ENCODE results near the gene GCGR. TPM values are rescaled to one million over a fixed set of nuclear protein-coding genes. Genes with fewer than 3 reads are reported as not detected.

Gene GCGR
- not detected in 2 replicates for total RNA-seq (2014; rRNA removed; shearing (Covaris generic); ENCODE audit: low replicate concordance)

GRCh38 chr17:81803728-81804558 is at the start of gene GCGR:
TSS of gene GCGR (plus strand) at chr17:81804150. CDS start at chr17:81809019, 4,869 bp downstream.
- H3K9me3 ChIP-seq (ENCODE audit: low read length) = no peaks in the 10 kb centered on the region
- H3K79me2 ChIP-seq (ENCODE audit: low read length) = no peaks in the 10 kb centered on the region
- H3K27ac ChIP-seq (ENCODE audit: low read length) = no peak within 1 kb of the TSS
- no peak within 1 kb of the TSS for H3K4me2 ChIP-seq (ENCODE audit: low read depth, low read length, poor library complexity, severe bottlenecking)
- H3K4me1 ChIP-seq (ENCODE audit: low read length) = no peaks in the 10 kb centered on the region
- no peak within 1 kb of the TSS for H3K9ac ChIP-seq (ENCODE audit: low read length)
- H3K27me3 ChIP-seq (ENCODE audit: low read length) = no peaks in the 10 kb centered on the region
- H2AFZ ChIP-seq (ENCODE audit: low read length) = no peak within 1 kb of the TSS
- H3K36me3 ChIP-seq (ENCODE audit: insufficient read depth, low read length) = no peaks in the 10 kb centered on the region
- H3K9me2 ChIP-seq (replicated peaks; ENCODE audit: insufficient read depth, low read length) = no peaks in the 10 kb centered on the region
- no peak within 1 kb of the TSS for H3K4me3 ChIP-seq (ENCODE audit: low read length)
- H4K20me1 ChIP-seq (ENCODE audit: insufficient read depth, low read depth, low read length) = no peaks in the 10 kb centered on the region
- DNase-seq = no peak

- peaks cover 7% of the 10 kb centered on the region; the same call in 1 of the 2 replicates for H3K9me3 ChIP-seq (ENCODE audit: low read length)
- no peak overlapping the region for H3K9ac ChIP-seq (ENCODE audit: low read length)
- H3K4me1 ChIP-seq (ENCODE audit: low read length) = no peaks in the 10 kb centered on the region
- H3K27ac ChIP-seq (ENCODE audit: low read length) = no peak overlapping the region
- H3K79me2 ChIP-seq (ENCODE audit: low read length) = no peaks in the 10 kb centered on the region
- no peak overlapping the region for H2AFZ ChIP-seq (ENCODE audit: low read length)
- H3K36me3 ChIP-seq (ENCODE audit: insufficient read depth, low read length) = no peaks in the 10 kb centered on the region
- H3K9me2 ChIP-seq (replicated peaks; ENCODE audit: insufficient read depth, low read length) = no peaks in the 10 kb centered on the region
- no peak for DNase-seq
- no peaks in the 10 kb centered on the region for H3K27me3 ChIP-seq (ENCODE audit: low read length)
- H4K20me1 ChIP-seq (ENCODE audit: insufficient read depth, low read depth, low read length) = no peaks in the 10 kb centered on the region
- no peak overlapping the region for H3K4me2 ChIP-seq (ENCODE audit: low read depth, low read length, poor library complexity, severe bottlenecking)
- H3K4me3 ChIP-seq (ENCODE audit: low read length) = no peak overlapping the region
Measured at GRCh38 chr17:81792675-81793615, 11.0 kb upstream of the GCGR start.

- Histone ChIP-seq H3K4me1 (ENCODE audit: low read length) (no peaks in the 10 kb centered on the region), H3K9ac (ENCODE audit: low read length) (no peak overlapping the region), H3K9me3 (ENCODE audit: low read length) (peaks cover 7% of the 10 kb centered on the region; the same call in 1 of the 2 replicates), H3K27ac (ENCODE audit: low read length) (no peak overlapping the region), H3K27me3 (ENCODE audit: low read length) (no peaks in the 10 kb centered on the region), H2AFZ (ENCODE audit: low read length) (no peak overlapping the region), H3K4me3 (ENCODE audit: low read length) (no peak overlapping the region), H3K36me3 (ENCODE audit: insufficient read depth, low read length) (no peaks in the 10 kb centered on the region), H3K9me2 (replicated peaks; ENCODE audit: insufficient read depth, low read length) (no peaks in the 10 kb centered on the region), H3K79me2 (ENCODE audit: low read length) (no peaks in the 10 kb centered on the region), H3K4me2 (ENCODE audit: low read depth, low read length, poor library complexity, severe bottlenecking) (no peak overlapping the region), H4K20me1 (ENCODE audit: insufficient read depth, low read depth, low read length) (no peaks in the 10 kb centered on the region)
- no peak for DNase-seq
Measured at GRCh38 chr17:81794074-81794476, 9.9 kb upstream of the GCGR start.

GRCh38 chr17:81794509-81794908 is 9.4 kb upstream of the GCGR start:
- H3K36me3 ChIP-seq (ENCODE audit: insufficient read depth, low read length) = no peaks in the 10 kb centered on the region
- DNase-seq = no peak
- no peaks in the 10 kb centered on the region for H3K9me2 ChIP-seq (replicated peaks; ENCODE audit: insufficient read depth, low read length)
- H3K79me2 ChIP-seq (ENCODE audit: low read length) = no peaks in the 10 kb centered on the region
- no peaks in the 10 kb centered on the region for H3K27me3 ChIP-seq (ENCODE audit: low read length)
- H3K4me2 ChIP-seq (ENCODE audit: low read depth, low read length, poor library complexity, severe bottlenecking) = no peak overlapping the region
- no peak overlapping the region for H2AFZ ChIP-seq (ENCODE audit: low read length)
- H3K9ac ChIP-seq (ENCODE audit: low read length) = no peak overlapping the region
- H4K20me1 ChIP-seq (ENCODE audit: insufficient read depth, low read depth, low read length) = no peaks in the 10 kb centered on the region
- H3K4me1 ChIP-seq (ENCODE audit: low read length) = no peaks in the 10 kb centered on the region
- H3K27ac ChIP-seq (ENCODE audit: low read length) = no peak overlapping the region
- H3K4me3 ChIP-seq (ENCODE audit: low read length) = no peak overlapping the region
- H3K9me3 ChIP-seq (ENCODE audit: low read length) = peaks cover 7% of the 10 kb centered on the region; the same call in 1 of the 2 replicates

- Histone ChIP-seq H3K27ac (ENCODE audit: low read length) (no peak overlapping the region), H3K36me3 (ENCODE audit: insufficient read depth, low read length) (no peaks in the 10 kb centered on the region), H3K4me1 (ENCODE audit: low read length) (no peaks in the 10 kb centered on the region), H3K9me3 (ENCODE audit: low read length) (no peaks in the 10 kb centered on the region), H3K4me3 (ENCODE audit: low read length) (no peak overlapping the region), H3K9me2 (replicated peaks; ENCODE audit: insufficient read depth, low read length) (no peaks in the 10 kb centered on the region), H4K20me1 (ENCODE audit: insufficient read depth, low read depth, low read length) (no peaks in the 10 kb centered on the region), H3K9ac (ENCODE audit: low read length) (no peak overlapping the region), H2AFZ (ENCODE audit: low read length) (no peak overlapping the region), H3K4me2 (ENCODE audit: low read depth, low read length, poor library complexity, severe bottlenecking) (no peak overlapping the region), H3K79me2 (ENCODE audit: low read length) (no peaks in the 10 kb centered on the region), H3K27me3 (ENCODE audit: low read length) (no peaks in the 10 kb centered on the region)
- DNase-seq = no peak
Measured at GRCh38 chr17:81801327-81801726, 2.6 kb upstream of the GCGR start.

GRCh38 chr17:81802048-81802758 is 1.7 kb upstream of the GCGR start:
- Histone ChIP-seq H3K79me2 (ENCODE audit: low read length) (no peaks in the 10 kb centered on the region), H3K9me2 (replicated peaks; ENCODE audit: insufficient read depth, low read length) (no peaks in the 10 kb centered on the region)

GRCh38 chr17:81802856-81803643 is 900 bp upstream of the GCGR start:
- DNase-seq = no peak

More at GRCh38 chr17:81802048-81802758, 1.7 kb upstream of the GCGR start:
- H3K27ac ChIP-seq (ENCODE audit: low read length) = no peak overlapping the region
- no peaks in the 10 kb centered on the region for H3K9me3 ChIP-seq (ENCODE audit: low read length)
- no peak overlapping the region for H3K4me2 ChIP-seq (ENCODE audit: low read depth, low read length, poor library complexity, severe bottlenecking)
- H3K4me3 ChIP-seq (ENCODE audit: low read length) = no peak overlapping the region
- no peak overlapping the region for H3K9ac ChIP-seq (ENCODE audit: low read length)
- no peaks in the 10 kb centered on the region for H3K36me3 ChIP-seq (ENCODE audit: insufficient read depth, low read length)
- H2AFZ ChIP-seq (ENCODE audit: low read length) = no peak overlapping the region
- no peaks in the 10 kb centered on the region for H4K20me1 ChIP-seq (ENCODE audit: insufficient read depth, low read depth, low read length)
- DNase-seq = no peak
- no peaks in the 10 kb centered on the region for H3K27me3 ChIP-seq (ENCODE audit: low read length)
- H3K4me1 ChIP-seq (ENCODE audit: low read length) = no peaks in the 10 kb centered on the region

More at GRCh38 chr17:81802856-81803643, 900 bp upstream of the GCGR start:
- no peaks in the 10 kb centered on the region for H3K9me2 ChIP-seq (replicated peaks; ENCODE audit: insufficient read depth, low read length)
- no peak overlapping the region for H2AFZ ChIP-seq (ENCODE audit: low read length)
- H3K4me1 ChIP-seq (ENCODE audit: low read length) = no peaks in the 10 kb centered on the region
- H3K79me2 ChIP-seq (ENCODE audit: low read length) = no peaks in the 10 kb centered on the region
- no peak overlapping the region for H3K4me2 ChIP-seq (ENCODE audit: low read depth, low read length, poor library complexity, severe bottlenecking)
- H3K36me3 ChIP-seq (ENCODE audit: insufficient read depth, low read length) = no peaks in the 10 kb centered on the region
- H3K4me3 ChIP-seq (ENCODE audit: low read length) = no peak overlapping the region
- H3K27ac ChIP-seq (ENCODE audit: low read length) = no peak overlapping the region
- H3K27me3 ChIP-seq (ENCODE audit: low read length) = no peaks in the 10 kb centered on the region
- H4K20me1 ChIP-seq (ENCODE audit: insufficient read depth, low read depth, low read length) = no peaks in the 10 kb centered on the region
- H3K9ac ChIP-seq (ENCODE audit: low read length) = no peak overlapping the region
- no peaks in the 10 kb centered on the region for H3K9me3 ChIP-seq (ENCODE audit: low read length)

All from Karpas-422 (cell line).